ENCODE measurements around the gene GPR63. TPM values are rescaled to one million over a fixed set of nuclear protein-coding genes. Genes with fewer than 3 reads are reported as not detected.

Gene GPR63
- total and polyA plus RNA-seq, 9 of the 15 experiments (the other 6 are each of a cell fraction or from before 2014, with no cell fraction given): 1.6 to 5.1 (median 3.7) TPM

- Histone ChIP-seq H2AFZ (ENCODE audit: low read depth, low read length) (no peak overlapping the region), H3K9me1 (ENCODE audit: control insufficient read depth, insufficient read depth, low read length) (no peaks in the 10 kb centered on the region), H3K9ac (ENCODE audit: insufficient read depth in 1 of 2, low read depth in 2 of 2, low read length in 2 of 2) (no peak overlapping the region), H3K27me3 (ENCODE audit: control insufficient read depth in 2 of 2, insufficient read depth in 2 of 2, low read length in 2 of 2) (0 out of 5 replicates have a peak, but pooled peaks cover 2 to 4% of the 10 kb centered on the region in 2 experiments), H3K36me3 (ENCODE audit: control insufficient read depth, insufficient read depth, low read length) (no peaks in the 10 kb centered on the region), H3K4me2 (ENCODE audit: insufficient read depth, low read length) (no peak overlapping the region), H3K79me2 (ENCODE audit: control insufficient read depth, insufficient read depth, low read length) (no peaks in the 10 kb centered on the region), H3K9me3 (replicated peaks; ENCODE audit: control insufficient read depth, insufficient read depth, low read depth, low read length) (no peaks in the 10 kb centered on the region), H4K20me1 (replicated peaks; ENCODE audit: control insufficient read depth, insufficient read depth, low read length) (no peaks in the 10 kb centered on the region), H3K27ac (ENCODE audit: extremely low read depth, low read depth, low read length) (no peak overlapping the region), H3K4me3 (no peak overlapping the region), H3K4me1 (replicated peaks in 1 of 2; ENCODE audit: control insufficient read depth in 2 of 2, insufficient read depth in 2 of 2, low read length in 2 of 2) (no peaks in the 10 kb centered on the region)
- CTCF ChIA-PET (ENCODE audit: low intra/inter-chr PET ratio): no interaction called here
- in situ Hi-C loops (cut with MboI): no loop called here
- BruUV-seq (replicated peaks): no TSS peak
- FAIRE-seq (no peak), ATAC-seq (no peak), DNase-seq (ENCODE audit: extremely low read depth in 1 of 4, low spot score in 3 of 4) (no peak)
- POLR2A ChIA-PET: no interaction called here
- intact Hi-C loops (cut with micrococcal nuclease): no loop called here
- WGBS (ENCODE audit: insufficient coverage, low coverage, missing lambda C conversion rate): 7% methylated on average over 1 of the region's 1 CpG
- TF ChIP-seq TCF15 (CRISPR knock-in tag; IDR thresholded peaks at IDR 0.05): no peak
- TF ChIP-seq ZBTB11 (CRISPR knock-in tag; IDR thresholded peaks at IDR 0.05): no peak
- TF ChIP-seq ZNF232 (CRISPR knock-in tag; IDR thresholded peaks at IDR 0.05): no peak
- TF ChIP-seq TAF15 (IDR thresholded peaks at IDR 0.05; ENCODE audit: low read depth, low read length): no peak
- no peak for TF ChIP-seq SRSF3 (IDR thresholded peaks at IDR 0.05; ENCODE audit: insufficient read depth, low read length)
- TF ChIP-seq GTF2E2 (tag; IDR thresholded peaks at IDR 0.05): no peak
- TF ChIP-seq CTCF (IDR thresholded peaks at IDR 0.05 in 2 of 3, conservative IDR thresholded peaks at IDR 0.05 in 1 of 3; ENCODE audit: insufficient read depth in 2 of 3, low read depth in 1 of 3, low read length in 3 of 3): no peak
- no peak for TF ChIP-seq ZFPM2 (CRISPR knock-in tag; IDR thresholded peaks at IDR 0.05)
- no peak for TF ChIP-seq MEIS2 (IDR thresholded peaks at IDR 0.05; ENCODE audit: partially characterized antibody)
- no peak for TF ChIP-seq AFF1 (IDR thresholded peaks at IDR 0.05; ENCODE audit: low read depth in 1 of 2, partially characterized antibody in 2 of 2)
- TF ChIP-seq FOXP1 (CRISPR knock-in tag; IDR thresholded peaks at IDR 0.05): no peak
Measured at GRCh38 chr6:96856856-96857255, 19.6 kb upstream of the GPR63 start.

Data from K562 (cell line).